GM23338 (cell line): ENCODE measurements around the gene UQCRC2. TPM values are rescaled to one million over a fixed set of nuclear protein-coding genes. Genes with fewer than 3 reads are reported as not detected.

ENCODE experiments used
- polyA plus RNA-seq: library from polyadenylated mRNA; unstranded; fragments of >200 nt; fragmentation: Nextera tagmentation; extraction: Ambion mirVana; gene quantifications from 2 replicates; pipeline ENCODE4 v1.2.1, GENCODE V29; 2016
- total RNA-seq: library from RNA; depleted of rRNA; stranded (reverse); fragments of >200 nt; shearing (Covaris generic); gene quantifications from 2 replicates; pipeline ENCODE4 v1.2.3, GENCODE V29; 2014; rRNA removed

Gene UQCRC2
- total and polyA plus RNA-seq, 2 experiments from 2014 or later = 88.0 to 122 TPM

Other genes starting within 250 kb of the UQCRC2 start
- gene NPIPB4, start 95.6 kb upstream of the UQCRC2 start, total RNA-seq = 52.9 and 77.6 TPM in 2 replicates
- 42.4 and 49.2 TPM in 2 replicates for gene NPIPB4, start 95.6 kb upstream of the UQCRC2 start, polyA plus RNA-seq
- gene PDZD9, start 47.8 kb downstream of the UQCRC2 start, total RNA-seq = not detected in 2 replicates
- gene PDZD9, start 47.8 kb downstream of the UQCRC2 start, polyA plus RNA-seq = 0.19 and 0.35 TPM in 2 replicates
- 16.4 and 19.2 TPM in 2 replicates for gene MOSMO, start 54.8 kb downstream of the UQCRC2 start, total RNA-seq
- gene MOSMO, start 54.8 kb downstream of the UQCRC2 start, polyA plus RNA-seq = 8.7 and 9.1 TPM in 2 replicates
- gene VWA3A, start 139.2 kb downstream of the UQCRC2 start, total RNA-seq = 0.45 TPM in 1 of 2 replicates, not detected in the other
- gene VWA3A, start 139.2 kb downstream of the UQCRC2 start, polyA plus RNA-seq = not detected in 2 replicates
- 0.08 TPM in 1 of 2 replicates, not detected in the other for gene SDR42E2, start 209.1 kb downstream of the UQCRC2 start, total RNA-seq
- gene SDR42E2, start 209.1 kb downstream of the UQCRC2 start, polyA plus RNA-seq = 0.15 and 0.26 TPM in 2 replicates